T1000 (cell line): ENCODE results near the gene IRF1.

Experiments used
- DNase-seq: peaks from one replicate; lab custom pipeline; 2025; ENCODE audit warnings: mixed read lengths; lab: John Stamatoyannopoulos, UW

IRF1 gene

DNA sequence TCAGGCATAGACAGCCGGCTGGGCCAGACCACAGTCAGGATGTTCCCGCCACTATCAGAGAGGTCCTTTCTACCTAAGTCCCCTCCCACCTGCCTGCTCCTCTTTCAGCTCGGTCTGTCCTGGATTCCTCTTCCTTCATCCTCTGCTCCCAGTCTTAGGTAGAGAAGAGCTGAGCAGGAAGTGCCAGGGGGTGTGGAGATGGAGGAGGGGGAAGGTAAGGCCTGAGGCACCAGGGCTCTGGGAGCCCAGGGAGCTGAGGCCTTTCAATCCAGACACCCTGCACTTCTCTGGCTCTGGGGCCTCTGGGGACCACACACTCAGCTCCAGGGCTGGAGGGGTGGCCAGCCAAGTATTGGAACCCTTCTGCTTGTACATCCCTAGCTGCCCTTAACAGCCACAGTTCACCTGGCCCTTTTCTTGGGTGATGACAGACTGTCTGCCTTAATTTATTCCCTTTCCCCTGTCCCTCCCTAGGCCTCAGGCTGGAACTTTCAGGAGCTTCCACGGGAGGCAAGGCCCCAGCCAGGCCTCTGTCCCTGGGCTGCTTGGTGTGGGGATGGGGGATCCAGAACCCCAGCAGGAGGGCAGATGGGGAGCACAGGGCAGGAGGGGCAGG lies 15.6 kb downstream of the IRF1 start:
- no peak for DNase-seq

GRCh38 chr5:132474131-132474723 lies 16.3 kb downstream of the IRF1 start:
- DNase-seq = no peak

GRCh38 chr5:132473668-132474067 lies 16.9 kb downstream of the IRF1 start:
- DNase-seq = no peak

DNA sequence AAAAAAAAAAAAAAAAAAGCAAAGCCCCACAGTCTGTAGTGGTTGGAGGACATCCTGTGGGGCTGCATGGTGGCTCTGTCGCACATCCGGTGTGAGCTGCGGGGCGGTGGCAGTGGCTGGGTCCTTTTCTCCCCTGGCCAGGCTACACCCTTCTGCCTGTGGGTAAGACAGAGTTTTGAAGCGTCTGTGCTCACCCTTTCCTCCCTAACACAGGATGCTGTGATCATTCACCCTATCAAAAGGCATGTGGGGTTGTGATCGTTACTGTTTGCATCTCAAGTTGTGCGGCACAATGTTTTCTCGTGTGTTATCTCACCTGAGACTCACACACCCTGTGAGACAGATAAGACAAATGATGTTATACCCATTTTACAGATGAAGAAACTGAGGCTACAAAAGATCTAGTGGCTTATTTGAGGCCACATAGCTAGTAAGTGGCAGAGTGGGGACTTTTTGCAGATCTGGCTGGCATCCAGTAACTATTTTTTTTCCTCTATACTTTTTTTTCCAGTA lies 17.5 kb downstream of the IRF1 start:
- no peak for DNase-seq

GRCh38 chr5:132472431-132472830 lies 18.1 kb downstream of the IRF1 start:
- no peak for DNase-seq

- DNase-seq = no peak
Observed at GRCh38 chr5:132471944-132472343, 18.6 kb downstream of the IRF1 start.

DNA sequence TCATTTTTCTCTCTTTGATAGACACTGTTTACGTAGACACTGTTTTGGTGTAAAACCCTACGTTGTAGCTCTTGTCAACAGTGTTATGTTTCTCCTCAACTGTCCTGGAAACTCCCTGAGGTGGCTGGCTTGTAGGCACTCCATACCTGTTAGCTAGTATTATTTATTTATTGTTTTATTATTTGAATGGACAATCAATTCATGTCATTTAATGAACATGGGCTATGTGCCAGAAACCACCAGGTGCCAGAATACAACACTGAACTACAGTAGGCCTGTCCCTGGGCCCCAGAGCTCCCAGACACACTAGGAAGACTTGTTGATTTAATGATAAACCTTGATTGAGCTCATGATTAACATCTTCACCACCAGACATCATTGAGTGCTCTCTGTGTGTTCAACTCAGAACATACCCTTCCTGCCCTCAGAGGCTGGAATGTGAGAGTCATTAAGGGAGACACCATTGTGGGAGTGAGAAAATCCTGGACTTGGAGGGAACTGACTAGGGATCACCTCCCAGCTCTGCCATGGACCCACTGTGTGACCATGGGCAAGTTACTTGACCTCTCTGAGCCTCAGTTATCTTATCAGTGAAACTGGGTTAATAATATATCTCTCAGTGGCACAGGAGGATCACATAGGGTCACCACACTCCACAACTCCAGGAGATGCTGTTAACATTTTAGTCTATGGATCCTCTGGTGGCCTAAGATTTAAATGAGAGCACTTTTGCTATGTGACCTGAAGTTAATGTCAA lies 19.2 kb downstream of the IRF1 start:
- no peak for DNase-seq

DNA sequence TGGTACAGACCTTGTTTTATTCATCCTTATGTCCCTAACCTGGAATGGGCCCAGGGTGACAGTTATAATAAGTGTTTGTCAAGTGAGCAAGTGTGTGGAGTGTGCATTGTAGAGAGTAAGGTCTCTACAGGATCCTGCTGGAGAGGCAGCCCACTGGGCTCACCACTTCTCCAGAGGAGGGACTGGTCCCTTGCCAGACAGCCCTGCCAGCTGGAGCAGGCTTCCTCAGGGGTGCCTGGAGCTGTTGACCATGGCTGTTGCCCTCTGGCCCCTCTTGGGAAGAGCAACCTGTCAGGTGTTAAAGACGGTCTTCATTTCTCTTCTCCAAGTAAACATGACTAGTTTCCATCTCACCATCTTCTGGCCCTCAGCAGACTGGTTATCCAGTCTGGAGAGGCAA lies 20.0 kb downstream of the IRF1 start:
- DNase-seq = no peak

DNA sequence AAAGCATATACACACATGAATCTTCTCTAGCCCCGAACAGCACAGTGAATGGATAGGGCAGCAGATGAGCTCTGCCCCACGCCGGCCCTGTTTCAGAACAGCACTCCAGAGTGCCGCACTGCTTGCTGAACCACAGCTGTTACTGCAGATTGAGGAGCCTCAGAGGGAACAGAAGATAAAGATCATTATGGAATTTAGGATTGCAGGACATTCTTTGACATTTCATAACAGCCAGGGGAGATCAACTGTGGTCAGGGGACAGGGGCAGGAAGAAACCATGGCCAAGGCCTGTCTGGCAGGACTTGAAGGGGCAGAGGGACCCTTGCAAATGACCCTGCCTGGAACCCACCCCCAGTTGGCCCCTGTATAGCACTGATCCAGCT lies 20.6 kb downstream of the IRF1 start:
- no peak for DNase-seq

- DNase-seq = no peak
Observed at GRCh38 chr5:132469380-132470009, 21.1 kb downstream of the IRF1 start.

DNA sequence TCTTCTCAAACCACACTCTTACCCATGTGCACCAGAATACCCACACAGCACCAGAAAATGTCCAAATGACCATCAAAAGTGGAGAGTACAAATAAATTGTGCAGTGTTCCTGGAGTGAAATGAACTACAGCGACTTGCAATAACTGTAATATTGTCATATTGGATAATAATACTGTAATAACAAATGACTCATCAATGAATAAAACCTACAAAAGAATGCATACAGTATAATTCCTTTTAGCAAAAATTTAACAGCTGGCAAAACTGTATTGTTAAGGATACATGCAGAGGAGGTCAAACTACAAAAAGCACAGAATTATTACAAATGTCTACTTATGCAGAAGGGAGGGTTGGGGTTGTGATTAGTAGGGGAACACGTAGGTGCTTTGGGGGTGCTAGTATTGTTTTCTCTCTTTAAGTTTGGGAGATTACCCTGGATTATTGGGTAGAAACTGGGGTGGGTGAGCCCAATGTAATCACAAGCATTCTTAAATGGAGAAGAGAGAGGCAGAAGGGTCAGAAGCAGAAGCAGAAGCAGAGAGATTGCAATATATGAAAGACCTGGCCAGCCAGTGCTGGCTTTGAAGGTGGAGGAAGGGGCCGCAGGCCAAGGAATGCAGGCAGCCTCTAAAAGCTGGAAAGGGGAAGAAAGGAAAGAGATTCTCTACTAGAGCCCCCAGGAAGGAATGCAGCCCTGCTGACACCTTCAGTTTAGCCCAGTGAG lies 21.8 kb downstream of the IRF1 start:
- no peak for DNase-seq

GRCh38 chr5:132467287-132467984 lies 23.1 kb downstream of the IRF1 start:
- no peak for DNase-seq

- no peak for DNase-seq
Observed at GRCh38 chr5:132466433-132467286, 23.9 kb downstream of the IRF1 start.

- DNase-seq = no peak
Observed at GRCh38 chr5:132465059-132465707, 25.4 kb downstream of the IRF1 start.

- no peak for DNase-seq
Observed at GRCh38 chr5:132464156-132464939, 26.2 kb downstream of the IRF1 start.

GRCh38 chr5:132463811-132464155 lies 26.8 kb downstream of the IRF1 start:
- DNase-seq = no peak

DNA sequence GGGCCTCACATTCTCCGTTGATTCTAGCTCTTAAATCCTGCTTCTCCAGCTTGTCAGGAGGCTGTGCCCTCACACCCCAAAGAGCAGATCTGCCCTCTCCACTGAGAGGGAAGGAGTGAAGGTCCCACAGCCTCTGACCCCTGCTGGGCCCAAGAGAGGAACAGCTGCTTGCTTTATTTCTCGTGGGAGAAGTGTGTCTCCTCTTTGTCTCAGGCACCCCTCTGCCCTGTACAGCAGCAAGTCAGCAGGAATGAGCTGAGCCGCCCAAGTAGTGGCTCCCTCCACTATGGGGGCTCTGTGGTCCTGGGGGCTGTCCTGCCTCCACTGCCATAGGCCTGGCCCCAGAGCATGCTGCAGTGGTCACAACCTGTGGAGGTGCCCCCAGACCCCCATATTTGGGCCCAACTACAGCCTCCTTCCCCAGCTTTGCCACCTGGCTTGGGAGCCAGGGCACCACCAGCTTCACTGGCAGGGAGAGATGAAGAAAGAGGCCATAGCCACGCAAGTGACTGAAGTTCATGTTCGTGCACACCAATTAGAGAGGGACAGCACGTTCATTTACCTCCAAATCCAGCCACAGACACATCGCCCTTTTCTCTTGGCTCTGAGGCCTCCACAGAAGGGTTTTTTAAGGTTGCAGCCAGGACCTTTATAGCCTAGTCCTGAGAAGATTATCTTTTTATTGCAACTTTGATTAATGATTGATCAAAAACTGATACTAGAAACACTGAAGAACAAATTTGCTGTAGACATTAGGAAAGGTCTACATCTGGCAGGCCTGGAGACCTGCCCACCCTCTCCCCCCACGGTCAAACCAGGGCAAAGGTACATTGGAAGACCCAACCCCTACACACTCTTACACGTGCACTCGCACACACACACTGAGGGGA lies 27.5 kb downstream of the IRF1 start:
- no peak for DNase-seq

GRCh38 chr5:132462333-132462732 lies 28.2 kb downstream of the IRF1 start:
- DNase-seq = no peak
